GM19395 (cell line): ENCODE data around the gene NPM1.
"Not testable (repeated sequence)": the region's sequence is repeated elsewhere in the genome, so short reads cannot be mapped to it uniquely, and the experiment has no call there.

ENCODE experiments used
- ATAC-seq: cut with Tn5 transposase; IDR thresholded peaks from one replicate; pipeline ENCODE4 v1.9.1; 2021; ENCODE audit warnings: mild to moderate bottlenecking, moderate library complexity; ENCODE audit not compliant: unreplicated experiment

The NPM1 gene

DNA sequence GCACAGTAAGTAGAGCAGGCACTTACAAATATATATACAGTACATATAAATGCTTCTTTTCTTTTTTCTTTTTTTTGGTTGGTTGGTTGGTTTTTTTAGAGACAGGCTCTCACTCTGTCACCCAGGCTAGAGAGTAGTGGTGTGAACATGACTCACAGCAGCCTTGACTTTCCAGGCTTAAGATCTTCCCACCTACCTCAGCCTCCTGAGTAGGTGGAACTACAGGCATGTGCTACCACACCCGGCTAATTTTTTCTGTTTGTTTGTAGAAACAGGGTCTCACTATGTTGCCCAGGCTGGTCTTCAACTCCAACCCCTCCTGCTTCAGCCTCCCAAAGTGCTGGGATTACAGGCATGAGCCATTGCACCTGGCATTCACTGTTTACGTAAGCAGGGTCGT, 2.6 kb upstream of the NPM1 start:
- not testable (repeated sequence) for ATAC-seq

- ATAC-seq, result no peak
These were observed 1.5 kb upstream of the NPM1 start for GRCh38 chr5:171386006-171386671.

GRCh38 chr5:171386861-171387344, 746 bp upstream of the NPM1 start:
- ATAC-seq, result peak; percentile 7

- ATAC-seq, result peak; percentile 43
These were observed 544 bp downstream of the NPM1 start for GRCh38 chr5:171387970-171388815.

DNA sequence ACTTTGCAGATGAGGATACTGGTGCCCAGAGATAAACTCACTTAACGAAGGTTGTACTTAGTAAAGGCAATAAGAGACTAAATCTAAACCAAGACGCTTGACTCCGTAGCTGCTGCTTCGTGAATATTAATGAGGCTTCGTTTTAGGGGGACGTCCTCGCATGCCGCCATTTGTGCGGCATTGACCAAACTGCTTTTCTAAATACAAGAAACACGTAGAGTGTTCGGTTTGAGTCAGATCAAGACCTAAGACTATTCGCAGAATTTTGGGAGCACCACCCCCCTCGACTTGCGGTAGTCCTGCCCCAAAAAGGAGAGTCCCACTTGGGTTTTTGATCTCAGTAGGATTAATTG, 1.1 kb downstream of the NPM1 start:
- ATAC-seq, result peak; percentile 4

DNA sequence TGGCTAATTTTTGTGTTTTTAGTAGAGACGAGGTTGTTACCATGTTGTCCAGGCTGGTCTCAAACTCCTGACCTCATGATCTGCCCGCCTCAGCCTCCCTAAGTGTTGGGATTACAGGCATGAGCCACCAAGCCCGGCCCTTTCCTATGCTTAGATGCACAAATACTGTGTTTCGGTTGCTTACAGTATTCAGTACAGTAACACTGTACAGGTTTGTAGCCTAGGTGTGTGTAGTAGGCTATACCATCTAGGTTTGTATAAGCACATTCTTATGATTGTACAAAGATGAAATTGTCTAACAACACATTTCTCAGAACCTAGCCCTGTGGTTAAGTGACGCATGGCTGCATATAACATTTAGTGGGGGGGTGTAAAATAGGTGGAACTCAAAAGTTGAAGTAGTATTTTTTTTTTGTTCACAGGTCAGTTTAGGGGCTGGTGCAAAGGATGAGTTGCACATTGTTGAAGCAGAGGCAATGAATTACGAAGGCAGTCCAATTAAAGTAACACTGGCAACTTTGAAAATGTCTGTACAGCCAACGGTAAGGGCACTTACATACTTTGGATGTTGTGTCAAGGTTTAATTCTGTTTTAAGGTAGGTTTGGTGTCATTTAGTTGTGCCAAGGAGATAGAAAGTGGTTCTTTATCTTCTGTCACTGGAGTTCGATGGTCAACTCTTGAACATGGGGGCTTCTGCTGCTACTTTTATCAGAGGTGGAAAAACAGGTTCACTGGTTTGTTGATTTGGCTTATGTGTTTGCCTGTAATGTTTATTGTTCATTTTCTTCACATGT, 3.4 kb downstream of the NPM1 start:
- ATAC-seq, result no peak

DNA sequence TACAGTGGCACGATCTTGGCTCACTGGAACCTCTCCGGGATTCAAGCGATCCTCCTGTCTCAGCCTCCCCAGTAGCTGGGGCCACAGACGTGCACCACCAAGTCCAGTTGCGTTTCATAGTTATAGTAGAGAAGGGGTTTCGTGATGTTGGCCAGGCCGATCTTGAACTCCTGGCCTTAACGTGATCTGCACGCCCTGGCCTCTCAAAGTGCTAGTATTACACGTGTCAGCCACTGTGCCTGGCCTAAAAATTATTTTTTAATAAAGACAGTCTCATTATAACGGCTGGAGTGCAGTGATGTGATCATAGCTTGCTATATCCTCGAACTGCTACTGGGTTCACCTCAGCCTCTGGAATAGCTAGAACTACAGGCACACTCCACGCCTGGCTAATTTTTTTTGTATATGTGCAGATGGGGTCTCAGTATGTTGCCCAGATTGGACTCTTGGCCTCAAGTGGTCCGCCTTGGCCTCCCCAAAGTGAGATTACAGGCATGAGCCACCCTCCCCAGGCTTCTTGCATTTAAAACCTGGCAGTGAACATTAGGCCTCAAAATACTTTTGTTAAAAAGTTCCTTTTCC, 4.4 kb downstream of the NPM1 start:
- ATAC-seq, result no peak

GRCh38 chr5:171392585-171393159, 5.0 kb downstream of the NPM1 start:
- ATAC-seq, result no peak

DNA sequence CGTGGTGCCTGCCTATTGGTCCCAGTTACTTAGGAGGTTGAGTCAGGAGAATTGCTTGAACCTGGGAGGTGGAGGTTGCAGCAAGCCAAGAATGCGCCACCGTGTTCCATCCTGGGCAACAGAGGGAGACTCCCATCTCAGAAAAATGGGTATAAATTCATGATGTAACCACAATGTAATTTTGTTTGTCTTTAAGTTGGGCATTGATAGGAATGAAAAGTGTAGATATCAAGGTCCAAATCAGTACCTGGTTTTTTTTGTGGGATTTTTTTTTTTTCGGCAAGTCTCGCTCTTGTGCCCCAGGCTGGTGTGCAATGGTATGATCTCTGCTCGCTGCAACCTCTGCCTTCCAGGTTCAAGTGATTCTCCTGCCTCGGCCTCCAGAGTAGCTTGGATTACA, 7.4 kb downstream of the NPM1 start:
- no peak for ATAC-seq

DNA sequence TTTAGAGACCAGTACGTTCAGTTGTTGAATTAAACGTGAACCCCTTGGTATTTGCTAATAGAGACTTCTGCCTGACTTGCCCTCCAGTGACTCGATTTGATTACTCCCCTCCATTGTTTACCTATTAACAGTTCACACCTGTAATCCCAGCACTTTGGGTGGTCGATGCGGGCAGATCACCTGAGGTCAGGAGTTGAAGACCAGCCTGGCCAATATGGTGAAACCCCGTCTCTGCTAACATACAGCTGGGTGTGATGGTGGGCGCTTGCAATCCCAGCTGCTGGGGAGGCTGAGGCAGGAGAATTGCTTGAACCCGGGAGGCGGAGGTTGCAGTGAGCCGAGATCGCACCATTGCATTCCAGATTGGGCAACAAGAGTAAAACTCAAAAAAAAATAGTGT, 8.9 kb downstream of the NPM1 start:
- ATAC-seq, result not testable (repeated sequence)

GRCh38 chr5:171397190-171397589, 9.5 kb downstream of the NPM1 start:
- ATAC-seq, result no peak

GRCh38 chr5:171397599-171397998, 9.9 kb downstream of the NPM1 start:
- no peak for ATAC-seq

DNA sequence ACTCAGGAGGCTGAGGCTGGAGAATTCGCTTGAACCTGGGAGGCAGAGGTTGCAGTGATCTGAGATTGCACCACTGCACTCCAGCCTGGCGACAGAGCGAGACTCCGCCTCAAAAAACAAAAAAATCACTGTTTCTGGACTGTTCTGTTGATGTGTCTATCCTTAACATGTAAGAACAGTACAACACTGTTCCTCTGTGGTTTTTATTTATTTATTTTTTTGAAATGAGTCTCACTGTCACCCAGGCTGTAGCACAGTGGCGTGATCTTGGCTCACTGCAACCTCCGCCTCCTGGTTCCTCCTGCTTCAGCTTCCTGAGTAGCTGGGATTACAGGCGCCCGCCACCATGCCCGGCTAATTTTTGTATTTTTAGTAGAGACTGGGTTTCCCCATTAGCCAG, 11.0 kb downstream of the NPM1 start:
- ATAC-seq, result not testable (repeated sequence)

DNA sequence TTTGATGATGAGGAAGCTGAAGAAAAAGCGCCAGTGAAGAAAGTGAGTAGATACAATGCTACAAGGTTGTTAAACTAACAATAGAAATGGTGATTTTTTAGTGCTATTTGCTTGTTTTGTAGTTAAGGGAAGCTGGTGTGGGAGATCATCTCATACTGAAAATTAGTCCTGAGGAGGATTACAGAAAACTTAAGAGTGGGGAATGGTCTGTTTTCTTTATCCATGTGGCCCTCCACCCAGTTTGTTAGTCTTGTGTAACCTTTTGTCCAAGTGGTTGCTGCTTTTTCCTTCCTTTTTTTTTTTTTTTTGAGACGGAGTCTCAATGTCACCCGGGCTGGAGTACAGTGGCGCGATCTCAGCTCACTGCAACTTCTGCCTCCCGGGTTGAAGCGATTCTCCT, 12.5 kb downstream of the NPM1 start:
- no peak for ATAC-seq

DNA sequence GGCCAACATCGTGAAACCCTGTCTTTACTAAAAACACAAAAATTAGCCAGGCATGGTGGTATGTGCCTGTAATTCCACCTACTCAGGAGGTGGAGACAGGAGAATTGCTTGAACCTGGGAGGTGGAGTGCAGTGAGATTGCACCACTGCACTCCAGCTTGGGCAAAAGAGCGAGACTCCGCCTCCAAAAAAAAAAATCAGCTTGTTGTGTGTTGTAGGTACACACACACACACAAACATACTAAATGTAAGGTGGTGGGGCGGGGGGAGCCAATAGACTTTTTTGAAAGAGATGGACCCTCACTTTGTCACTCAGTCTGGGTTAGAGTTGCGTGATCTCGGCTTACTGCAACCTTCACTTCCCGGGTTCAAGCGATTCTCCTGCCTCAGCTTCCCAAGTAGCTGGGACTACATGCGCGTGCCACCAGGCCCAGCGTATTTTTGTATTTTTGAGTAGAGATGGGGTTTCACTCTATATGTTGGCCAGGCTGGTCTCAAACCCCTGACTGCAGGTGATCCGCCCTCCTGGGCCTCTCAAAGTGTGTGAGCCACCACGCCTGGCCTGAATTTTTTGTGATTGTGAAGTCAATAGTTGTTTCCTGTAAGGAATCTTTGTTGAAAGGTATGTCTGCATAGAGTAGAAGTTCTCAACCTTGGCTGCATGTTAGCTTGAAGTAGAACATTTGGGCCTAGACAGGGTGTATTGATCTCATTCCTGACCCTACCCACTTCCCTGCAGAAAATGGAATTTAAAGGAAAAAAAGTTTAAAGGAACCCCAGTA, 13.7 kb downstream of the NPM1 start:
- no peak for ATAC-seq

- not testable (repeated sequence) for ATAC-seq
These were observed 15.1 kb downstream of the NPM1 start for GRCh38 chr5:171402751-171403150.

GRCh38 chr5:171405615-171406014, 18.0 kb downstream of the NPM1 start:
- no peak for ATAC-seq

- no peak for ATAC-seq
These were observed 19.6 kb downstream of the NPM1 start for GRCh38 chr5:171407234-171407633.

- no peak for ATAC-seq
These were observed 21.8 kb downstream of the NPM1 start for GRCh38 chr5:171409164-171410136.
